Erythroblast (primary cell): ENCODE data around the gene KCNK6.

ENCODE experiments used
- GATA1 ChIP-seq: IDR thresholded peaks from 2 replicates; pipeline ENCODE4 v1.6.1; 2011; ENCODE audit warnings: low read depth, mild to moderate bottlenecking, control low read depth, low read length, moderate library complexity
- POLR2A ChIP-seq: IDR thresholded peaks from 2 replicates; pipeline ENCODE4 v1.6.1; 2011; ENCODE audit warnings: mild to moderate bottlenecking, low read length

GRCh38 chr19:38350883-38351282, 31.2 kb downstream of the KCNK6 start:
- TF ChIP-seq POLR2A: no peak
- no peak for TF ChIP-seq GATA1
